OCI-LY7 (cell line): Measurements from ENCODE around the gene AGER. TPM values are rescaled to one million over a fixed set of nuclear protein-coding genes. Genes with fewer than 3 reads are reported as not detected.
A peak's percentile ranks its signal among the peaks of the same experiment; 100 is the strongest.

Experiments
- BruUV-seq: library from RNA; stranded (reverse); fragments of 400-500 nt; replicated peaks from 2 replicates; lab custom pipeline; 2021; lab: Mats Ljungman, UMichigan
- CTCF ChIA-PET: fragments of 300-600 bp; sonication (Branson Sonifier 250); formaldehyde crosslinking; loops from one replicate; lab custom pipeline; 2022; ENCODE audit warnings: antibody characterized with exemption; ENCODE audit not compliant: unreplicated experiment; lab: Charles Lee
- POLR2A ChIA-PET: fragments of 300-600 bp; sonication (Branson Sonifier 250); formaldehyde crosslinking; loops from one replicate; lab custom pipeline; 2022; ENCODE audit warnings: antibody characterized with exemption; lab: Charles Lee
- DNase-seq: peaks from one replicate; pipeline ENCODE4 v3.0.0-alpha.2; 2015; ENCODE audit warnings: low spot score
- H2AFZ ChIP-seq: fragments of 200-600 bp; sonication (generic), shearing (Covaris generic); 2 replicates; pipeline ENCODE4 v1.6.1; 2014; ENCODE audit warnings: mild to moderate bottlenecking, antibody characterized with exemption, low read length, moderate library complexity
- H3K27ac ChIP-seq: fragments of 200-600 bp; sonication (generic); 2 replicates; pipeline ENCODE4 v1.5.1; 2014; ENCODE audit warnings: mixed run types, low read depth, mild to moderate bottlenecking, moderate library complexity, low read length, inconsistent platforms; ENCODE audit not compliant: poor library complexity, severe bottlenecking
- H3K36me3 ChIP-seq: fragments of 200-600 bp; sonication (generic); 2 replicates; pipeline ENCODE4 v1.6.1; 2014; ENCODE audit warnings: mild to moderate bottlenecking, antibody characterized with exemption, low read length, moderate library complexity, mixed read lengths; ENCODE audit not compliant: insufficient read depth
- H3K4me1 ChIP-seq: fragments of 200-600 bp; sonication (generic); 2 replicates; pipeline ENCODE4 v1.5.1; 2014; ENCODE audit warnings: mild to moderate bottlenecking, low read length; ENCODE audit not compliant: insufficient read depth, poor library complexity, severe bottlenecking
- H3K4me2 ChIP-seq: fragments of 200-600 bp; sonication (generic); 2 replicates; pipeline ENCODE4 v1.6.1; 2014; ENCODE audit warnings: mild to moderate bottlenecking, low read length
- H3K4me3 ChIP-seq: fragments of 200-600 bp; sonication (generic); 2 replicates; pipeline ENCODE4 v1.5.1; 2014; ENCODE audit warnings: mild to moderate bottlenecking, low read depth, low read length; ENCODE audit not compliant: poor library complexity, severe bottlenecking
- H3K79me2 ChIP-seq: fragments of 200-600 bp; sonication (generic); 2 replicates; pipeline ENCODE4 v1.6.1; 2016; ENCODE audit warnings: low read depth, mild to moderate bottlenecking, low read length, moderate library complexity, mixed read lengths; ENCODE audit not compliant: insufficient read depth
- H3K9me2 ChIP-seq: fragments of 200-600 bp; sonication (generic); 2 replicates; pipeline ENCODE4 v1.6.1; 2016; ENCODE audit warnings: mild to moderate bottlenecking, low read length, mixed read lengths; ENCODE audit not compliant: insufficient read depth
- H3K9me3 ChIP-seq: fragments of 200-600 bp; sonication (generic); 2 replicates; pipeline ENCODE4 v1.6.1; 2014; ENCODE audit warnings: mild to moderate bottlenecking, mixed run types, low read length, mixed read lengths
- H4K20me1 ChIP-seq: fragments of 200-600 bp; sonication (generic); 2 replicates; pipeline ENCODE4 v1.6.1; 2014; ENCODE audit warnings: mild to moderate bottlenecking, antibody characterized with exemption, low read length, moderate library complexity, mixed read lengths; ENCODE audit not compliant: insufficient read depth
- CTCF ChIP-seq: fragments of 200-600 bp; sonication (generic); conservative IDR thresholded peaks from 2 replicates; pipeline ENCODE4 v1.5.1; 2014; ENCODE audit warnings: mild to moderate bottlenecking, antibody characterized with exemption, low read length, moderate library complexity, mixed read lengths
- EZH2phosphoT487 ChIP-seq: fragments of 200-600 bp; sonication (generic); IDR thresholded peaks from 2 replicates; pipeline ENCODE4 v1.6.1; 2018; ENCODE audit warnings: low read depth, borderline replicate concordance, mild to moderate bottlenecking, mixed run types, antibody characterized with exemption, low read length, moderate library complexity, mixed read lengths
- intact Hi-C: fragments of 100-400 bp; cut with micrococcal nuclease; formaldehyde crosslinking; loops from one replicate; pipeline ENCODE4 v1.10.0; 2022; ENCODE audit not compliant: unreplicated experiment
- total RNA-seq, 2 experiments: library from RNA; depleted of rRNA in 1 of 2; stranded (reverse); fragments of >200 nt in 1 of 2; shearing (Covaris generic) in 1 of 2; gene quantifications; 2 replicates each; pipeline ENCODE4 v1.2.3, GENCODE V29; 2014 to 2022

The AGER gene
- total RNA-seq, 2 experiments from 2014 or later, result 6.7 to 26.9 TPM

- Histone ChIP-seq H3K79me2 (no peaks in the 10 kb centered on the region), H3K36me3 (no peaks in the 10 kb centered on the region), H3K27ac (no peak overlapping the region), H2AFZ (peak overlapping the region; percentile 21; the same call in 1 of the 2 replicates), H3K9me2 (no peaks in the 10 kb centered on the region), H3K4me1 (peaks cover 58% of the 10 kb centered on the region), H3K4me2 (peak overlapping the region; percentile 56), H3K9me3 (no peaks in the 10 kb centered on the region), H4K20me1 (no peaks in the 10 kb centered on the region), H3K4me3 (no peak overlapping the region)
- peak; percentile 12 for DNase-seq
- TF ChIP-seq CTCF (no peak), EZH2phosphoT487 (no peak)
- POLR2A ChIA-PET, result interaction anchor here (0.6 kb wide), 1 partner anchor 15 kb away, joined by 3 read pairs; no protein-coding TSS in a partner anchor
- intact Hi-C loops, result no loop called here
- CTCF ChIA-PET, result no interaction called here
- BruUV-seq, result no TSS peak
These were observed 38.5 kb upstream of the AGER start for GRCh38 chr6:32222333-32223230.

GRCh38 chr6:32220021-32220420, 36.0 kb upstream of the AGER start:
- TF ChIP-seq CTCF (no peak), EZH2phosphoT487 (no peak)
- Histone ChIP-seq H3K9me3 (no peaks in the 10 kb centered on the region), H2AFZ (no peak overlapping the region), H3K27ac (no peak overlapping the region), H3K79me2 (no peaks in the 10 kb centered on the region), H3K4me1 (peaks cover 48% of the 10 kb centered on the region), H3K4me3 (no peak overlapping the region), H3K4me2 (no peak overlapping the region), H4K20me1 (no peaks in the 10 kb centered on the region), H3K36me3 (no peaks in the 10 kb centered on the region), H3K9me2 (no peaks in the 10 kb centered on the region)
- intact Hi-C loops, result no loop called here
- POLR2A ChIA-PET, result no interaction called here
- no peak for DNase-seq
- BruUV-seq, result no TSS peak
- CTCF ChIA-PET, result no interaction called here

GRCh38 chr6:32218167-32218566, 34.1 kb upstream of the AGER start:
- intact Hi-C loops, result no loop called here
- H2AFZ ChIP-seq, result no peak overlapping the region
- no peak overlapping the region for H3K27ac ChIP-seq
- no peak overlapping the region for H3K4me2 ChIP-seq
- no peaks in the 10 kb centered on the region for H3K79me2 ChIP-seq
- BruUV-seq, result no TSS peak
- no peaks in the 10 kb centered on the region for H4K20me1 ChIP-seq
- POLR2A ChIA-PET, result no interaction called here
- no peak overlapping the region for H3K4me3 ChIP-seq
- H3K9me2 ChIP-seq, result no peaks in the 10 kb centered on the region
- DNase-seq, result no peak
- TF ChIP-seq CTCF (no peak), EZH2phosphoT487 (no peak)
- no peaks in the 10 kb centered on the region for H3K9me3 ChIP-seq
- CTCF ChIA-PET, result no interaction called here
- H3K36me3 ChIP-seq, result no peaks in the 10 kb centered on the region
- H3K4me1 ChIP-seq, result peaks cover 30% of the 10 kb centered on the region
